GM19452 (cell line): ENCODE results near the gene DTNB.

Source experiments
- ATAC-seq: cut with Tn5 transposase; IDR thresholded peaks from one replicate; pipeline ENCODE4 v1.9.1; 2021; ENCODE audit not compliant: unreplicated experiment

Gene DTNB

DNA sequence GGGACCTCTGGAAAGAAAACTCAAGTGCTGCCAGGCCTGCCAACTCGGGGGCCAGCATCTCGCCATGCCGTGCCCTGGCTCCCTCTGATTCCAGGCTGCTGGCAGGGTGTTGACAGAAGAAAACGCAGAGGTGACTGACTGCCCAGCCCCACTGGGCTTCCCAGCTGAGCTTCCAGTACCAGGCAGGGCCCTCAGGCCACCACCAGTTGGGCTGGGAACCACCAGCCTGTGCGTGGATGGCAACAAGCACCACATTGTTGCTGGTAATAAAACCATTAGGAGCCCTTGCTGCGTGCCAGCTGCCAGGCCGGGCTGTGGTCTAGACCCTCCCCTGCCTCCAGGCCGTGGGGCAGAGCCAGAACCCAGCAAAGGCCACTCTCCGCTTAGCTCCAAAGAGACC lies 340.8 kb downstream of the DTNB start:
- ATAC-seq = no peak

- ATAC-seq = no peak
These were observed 341.6 kb downstream of the DTNB start for GRCh38 chr2:25331686-25332365.

- no peak for ATAC-seq
These were observed 342.4 kb downstream of the DTNB start for GRCh38 chr2:25330937-25331336.

DNA sequence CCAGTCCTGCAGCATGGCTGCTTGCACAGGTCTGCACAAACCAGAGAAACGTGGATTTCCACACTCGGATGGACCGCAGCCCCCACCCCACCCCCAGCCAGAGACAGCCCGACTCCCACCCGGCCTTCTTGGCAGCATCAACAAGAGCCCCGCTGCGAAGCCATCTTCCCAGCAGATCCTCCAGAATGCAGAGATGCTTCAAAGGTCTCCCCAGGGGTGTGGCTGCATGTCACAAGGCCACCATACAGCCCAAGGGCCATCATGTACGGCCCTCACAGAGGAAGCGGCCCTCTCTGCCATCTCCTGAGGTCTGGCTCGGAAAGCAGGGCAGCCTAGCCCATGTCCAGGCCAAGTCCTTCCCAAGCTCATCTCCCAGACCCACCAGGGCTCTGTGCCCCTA lies 343.1 kb downstream of the DTNB start:
- no peak for ATAC-seq

- ATAC-seq = no peak
These were observed 345.0 kb downstream of the DTNB start for GRCh38 chr2:25328152-25329085.
